ENCODE measurements around the gene EFCAB14.
A peak's percentile ranks its signal among the peaks of the same experiment; 100 is the strongest.

The EFCAB14 gene

DNA sequence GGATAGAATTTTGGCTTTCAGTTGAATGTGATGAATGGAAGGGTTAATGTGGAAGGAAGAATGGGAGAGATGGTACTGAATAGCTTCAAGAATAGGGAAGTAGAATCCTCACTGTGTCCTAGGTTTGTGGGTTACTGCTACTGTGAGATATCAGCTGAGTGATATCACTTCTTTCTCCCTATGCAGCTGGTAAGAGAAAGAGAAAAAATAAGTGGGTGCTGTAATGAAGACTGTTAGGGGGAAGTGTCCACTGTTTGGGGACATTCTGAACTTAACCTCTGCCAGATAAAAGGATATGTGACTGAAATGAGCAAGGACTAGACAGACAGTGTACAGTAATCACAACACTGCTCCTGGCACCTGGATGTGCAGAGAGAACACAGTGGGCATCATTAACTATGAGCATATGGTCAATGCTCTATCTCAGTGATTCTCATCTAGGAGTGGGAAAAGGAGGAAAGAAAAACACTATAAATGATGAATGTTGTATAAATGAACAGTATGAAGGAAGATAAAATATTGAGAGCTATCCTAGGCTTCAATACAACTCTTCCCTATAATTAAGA is 76.7 kb downstream of the EFCAB14 start:
- TF ChIP-seq, protein P1, sequence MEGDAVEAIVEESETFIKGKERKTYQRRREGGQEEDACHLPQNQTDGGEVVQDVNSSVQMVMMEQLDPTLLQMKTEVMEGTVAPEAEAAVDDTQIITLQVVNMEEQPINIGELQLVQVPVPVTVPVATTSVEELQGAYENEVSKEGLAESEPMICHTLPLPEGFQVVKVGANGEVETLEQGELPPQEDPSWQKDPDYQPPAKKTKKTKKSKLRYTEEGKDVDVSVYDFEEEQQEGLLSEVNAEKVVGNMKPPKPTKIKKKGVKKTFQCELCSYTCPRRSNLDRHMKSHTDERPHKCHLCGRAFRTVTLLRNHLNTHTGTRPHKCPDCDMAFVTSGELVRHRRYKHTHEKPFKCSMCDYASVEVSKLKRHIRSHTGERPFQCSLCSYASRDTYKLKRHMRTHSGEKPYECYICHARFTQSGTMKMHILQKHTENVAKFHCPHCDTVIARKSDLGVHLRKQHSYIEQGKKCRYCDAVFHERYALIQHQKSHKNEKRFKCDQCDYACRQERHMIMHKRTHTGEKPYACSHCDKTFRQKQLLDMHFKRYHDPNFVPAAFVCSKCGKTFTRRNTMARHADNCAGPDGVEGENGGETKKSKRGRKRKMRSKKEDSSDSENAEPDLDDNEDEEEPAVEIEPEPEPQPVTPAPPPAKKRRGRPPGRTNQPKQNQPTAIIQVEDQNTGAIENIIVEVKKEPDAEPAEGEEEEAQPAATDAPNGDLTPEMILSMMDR (conservative IDR thresholded peaks at IDR 0.05) = no peak
- peak overlapping the region; percentile 85 for H3K27ac ChIP-seq

GRCh38 chr1:46639547-46639946 is 79.4 kb downstream of the EFCAB14 start:
- peak overlapping the region; percentile 85 for H3K27ac ChIP-seq
- TF ChIP-seq, protein P1 (conservative IDR thresholded peaks at IDR 0.05) = no peak

DNA sequence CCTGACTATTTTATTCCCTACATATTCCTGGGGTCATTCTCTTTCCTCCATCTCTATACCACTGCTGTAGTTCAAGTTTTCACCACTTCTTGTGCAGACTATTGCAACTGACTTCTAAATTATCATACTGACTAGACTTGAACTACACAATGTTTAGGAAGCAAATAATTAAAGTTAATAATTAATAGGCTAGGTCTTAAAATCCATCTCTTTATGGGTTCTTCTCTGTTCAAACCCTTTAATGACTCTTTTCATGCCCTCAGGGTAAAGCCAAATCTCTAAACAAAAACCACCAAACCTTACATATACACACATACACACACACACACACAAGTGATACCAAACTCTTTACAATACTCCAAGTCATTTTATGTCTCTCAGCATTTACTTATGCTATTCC is 80.0 kb downstream of the EFCAB14 start:
- TF ChIP-seq, protein P1 (conservative IDR thresholded peaks at IDR 0.05) = no peak
- H3K27ac ChIP-seq = peak overlapping the region; percentile 85

DNA sequence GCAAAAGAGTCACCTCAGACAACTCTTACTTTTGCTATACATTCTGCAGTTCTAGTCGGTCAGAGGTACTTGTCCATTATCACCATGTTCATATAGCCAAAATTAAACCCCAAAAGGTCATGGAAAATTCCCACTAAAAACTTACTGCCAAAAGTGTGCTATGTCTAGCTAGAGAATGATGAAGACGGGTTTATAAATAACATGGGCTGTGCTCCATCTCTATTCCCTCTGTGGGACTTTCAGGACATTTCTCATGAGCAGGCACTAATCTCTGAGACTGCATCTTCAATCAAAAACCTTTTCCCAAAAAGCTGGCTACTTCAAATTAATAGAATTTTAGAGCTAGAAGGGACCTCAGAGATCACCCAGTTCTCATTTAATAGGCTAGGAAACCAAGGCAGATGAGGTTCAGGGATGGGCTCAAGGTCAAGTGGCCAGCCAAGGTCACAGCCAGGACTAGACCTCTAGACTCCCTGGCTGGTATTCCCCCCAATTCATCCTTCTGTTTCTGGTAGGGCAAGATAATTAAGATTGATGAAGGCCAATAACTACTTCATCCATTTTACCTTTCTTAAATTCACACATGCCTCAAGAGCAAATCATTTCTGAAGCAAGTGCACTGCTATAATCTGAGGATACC is 81.3 kb downstream of the EFCAB14 start:
- peak overlapping the region; percentile 85 for H3K27ac ChIP-seq
- TF ChIP-seq, protein P1 (conservative IDR thresholded peaks at IDR 0.05) = no peak

GRCh38 chr1:46635205-46635604 is 83.7 kb downstream of the EFCAB14 start:
- no peak overlapping the region for H3K27ac ChIP-seq
- TF ChIP-seq, protein P1 (conservative IDR thresholded peaks at IDR 0.05) = no peak

GRCh38 chr1:46630719-46631118 is 88.2 kb downstream of the EFCAB14 start:
- no peak overlapping the region for H3K27ac ChIP-seq
- TF ChIP-seq, protein P1 (conservative IDR thresholded peaks at IDR 0.05) = no peak

All from VCaP (cell line).